AG10803 (cell line): ENCODE results near the gene CNTN1.

Experiments
- DNase-seq: peaks from one replicate; pipeline ENCODE4 v3.0.0; 2010; ENCODE audit warnings: low read depth
- H3K4me3 ChIP-seq: 2 replicates; pipeline ENCODE4 v1.5.1; 2011; ENCODE audit warnings: mild to moderate bottlenecking, low read length, control low read depth
- TF ChIP-seq, protein P1 (sequence below): conservative IDR thresholded peaks from 2 replicates; pipeline ENCODE4 v1.5.1; 2011; ENCODE audit warnings: mild to moderate bottlenecking, low read length, control low read depth, inconsistent platforms

The CNTN1 gene

DNA sequence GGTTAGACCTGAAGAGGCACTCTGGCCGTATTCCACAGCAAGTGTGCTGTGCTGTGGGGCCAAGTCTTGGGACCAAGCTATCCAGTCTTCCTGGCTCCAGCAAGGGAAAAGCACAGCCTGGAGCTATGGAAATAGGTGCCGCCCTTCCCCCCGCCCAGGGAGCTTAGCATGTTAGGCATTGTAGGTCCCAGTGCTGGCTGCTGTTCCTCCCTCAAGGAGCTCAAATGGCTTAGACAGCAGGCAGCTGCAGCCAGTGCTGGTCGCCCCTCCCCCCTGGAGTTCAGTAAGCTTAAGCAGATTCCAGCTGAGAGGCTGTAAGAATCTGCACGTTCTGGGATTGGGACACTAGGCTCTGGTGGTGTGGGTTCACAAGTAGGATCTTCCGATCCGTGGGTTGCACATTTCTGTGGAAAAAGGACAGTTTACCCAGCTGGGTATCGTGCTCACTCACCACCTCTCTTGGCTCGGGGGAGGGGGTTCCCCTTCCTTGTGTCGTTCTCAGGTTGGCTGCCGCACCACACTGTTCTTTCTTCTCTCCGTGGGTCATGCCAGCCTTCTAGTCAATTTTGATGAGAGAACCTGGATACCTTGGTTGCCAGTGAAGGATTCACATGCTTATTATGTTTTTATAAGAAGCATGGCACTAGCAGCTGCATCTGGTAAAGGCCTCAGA lies 127.3 kb downstream of the CNTN1 start:
- H3K4me3 ChIP-seq = no peak overlapping the region
- no peak for DNase-seq
- TF ChIP-seq, protein P1, sequence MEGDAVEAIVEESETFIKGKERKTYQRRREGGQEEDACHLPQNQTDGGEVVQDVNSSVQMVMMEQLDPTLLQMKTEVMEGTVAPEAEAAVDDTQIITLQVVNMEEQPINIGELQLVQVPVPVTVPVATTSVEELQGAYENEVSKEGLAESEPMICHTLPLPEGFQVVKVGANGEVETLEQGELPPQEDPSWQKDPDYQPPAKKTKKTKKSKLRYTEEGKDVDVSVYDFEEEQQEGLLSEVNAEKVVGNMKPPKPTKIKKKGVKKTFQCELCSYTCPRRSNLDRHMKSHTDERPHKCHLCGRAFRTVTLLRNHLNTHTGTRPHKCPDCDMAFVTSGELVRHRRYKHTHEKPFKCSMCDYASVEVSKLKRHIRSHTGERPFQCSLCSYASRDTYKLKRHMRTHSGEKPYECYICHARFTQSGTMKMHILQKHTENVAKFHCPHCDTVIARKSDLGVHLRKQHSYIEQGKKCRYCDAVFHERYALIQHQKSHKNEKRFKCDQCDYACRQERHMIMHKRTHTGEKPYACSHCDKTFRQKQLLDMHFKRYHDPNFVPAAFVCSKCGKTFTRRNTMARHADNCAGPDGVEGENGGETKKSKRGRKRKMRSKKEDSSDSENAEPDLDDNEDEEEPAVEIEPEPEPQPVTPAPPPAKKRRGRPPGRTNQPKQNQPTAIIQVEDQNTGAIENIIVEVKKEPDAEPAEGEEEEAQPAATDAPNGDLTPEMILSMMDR = no peak

DNA sequence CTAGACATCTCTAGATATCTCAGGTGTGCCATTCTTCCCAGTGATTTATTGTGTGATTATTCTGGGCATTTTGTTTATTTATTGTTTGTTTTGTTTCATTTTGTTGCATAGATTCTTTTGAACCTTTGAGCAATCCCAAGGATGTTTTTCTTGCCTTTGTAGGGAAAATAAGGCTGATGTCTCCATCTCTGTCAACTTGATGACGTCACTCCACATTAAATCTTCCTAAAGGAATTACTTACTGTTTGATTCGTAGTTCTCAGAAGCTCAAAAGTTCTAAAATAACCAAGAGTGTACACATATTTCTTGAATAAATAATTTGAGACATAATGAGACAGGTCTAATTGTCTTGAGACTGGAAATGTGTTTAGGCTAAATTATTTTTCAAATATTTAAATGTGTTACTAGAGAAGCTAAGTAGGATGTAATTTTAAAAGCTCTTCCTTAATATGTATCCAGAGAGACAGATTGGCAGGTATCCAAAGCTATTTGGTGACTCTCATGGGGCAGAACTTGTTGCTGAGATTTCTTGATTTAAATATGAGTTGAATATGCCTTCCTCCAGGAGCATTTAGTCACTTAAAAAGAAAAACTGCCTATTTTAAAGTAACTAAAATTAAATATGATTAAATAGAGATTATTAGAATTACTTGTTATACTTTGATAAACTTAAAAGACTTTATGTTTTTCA lies 128.7 kb downstream of the CNTN1 start:
- no peak for DNase-seq
- TF ChIP-seq, protein P1 = no peak
- no peak overlapping the region for H3K4me3 ChIP-seq

DNA sequence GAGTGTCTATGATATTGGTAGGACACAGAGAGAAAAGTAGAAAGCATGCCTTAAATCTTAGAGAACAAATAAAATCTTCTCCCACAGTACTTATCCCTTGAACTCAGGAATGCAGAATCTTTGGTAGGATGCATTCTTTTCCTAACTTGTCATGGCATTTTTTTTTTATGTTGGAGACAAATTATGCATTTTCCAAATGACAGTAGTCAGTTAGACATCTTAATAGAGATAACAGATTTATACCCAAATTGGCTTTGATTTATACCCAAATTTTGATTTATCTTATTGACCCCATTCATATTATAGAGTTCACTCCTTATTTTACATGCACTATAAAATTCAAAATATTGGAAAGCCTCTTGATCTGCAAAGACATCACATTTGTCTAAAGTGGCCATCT lies 132.9 kb downstream of the CNTN1 start:
- DNase-seq = no peak
- no peak overlapping the region for H3K4me3 ChIP-seq
- TF ChIP-seq, protein P1 = no peak

DNA sequence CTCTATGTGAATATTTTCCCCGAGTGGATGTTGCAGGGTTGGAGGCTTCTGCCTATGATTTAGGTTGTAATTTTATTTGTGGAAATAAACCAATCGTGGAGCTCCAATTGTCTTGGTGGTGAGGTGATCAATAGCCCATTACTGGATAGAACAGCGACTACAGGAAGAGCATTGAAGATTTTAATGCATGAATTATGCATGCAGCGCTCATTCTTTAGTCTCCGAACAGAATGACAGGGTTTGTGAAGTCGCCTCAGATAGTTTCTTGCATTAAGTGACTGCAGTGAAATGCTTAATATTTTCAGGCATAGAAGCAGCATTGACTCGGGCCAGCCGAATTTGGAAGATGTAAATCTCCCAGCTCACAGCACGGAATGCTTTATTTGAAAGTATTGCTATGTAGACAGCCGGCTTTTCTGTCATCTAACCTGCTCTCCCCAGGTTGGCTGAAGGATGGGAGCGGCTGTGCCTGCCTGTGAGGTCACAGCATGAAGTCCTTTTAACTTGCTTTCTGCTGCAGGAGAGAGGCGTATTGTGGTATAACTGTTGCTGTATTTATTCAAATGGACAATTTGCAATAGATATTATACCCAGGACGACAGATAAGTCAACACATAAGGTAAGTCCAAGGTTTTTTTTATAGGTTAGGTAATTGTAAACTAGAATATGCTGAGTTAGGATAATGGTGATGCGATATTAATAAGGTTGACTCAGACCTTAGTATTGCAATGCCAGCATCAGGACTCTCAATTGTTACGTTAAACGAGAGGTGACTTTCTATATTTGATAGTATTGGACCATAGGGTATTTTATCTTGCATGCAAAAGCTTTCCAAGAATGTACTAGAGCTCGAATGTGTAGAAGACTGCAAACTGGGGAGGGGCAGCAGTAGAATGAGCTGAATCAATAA lies 135.7 kb downstream of the CNTN1 start:
- no peak for DNase-seq
- no peak overlapping the region for H3K4me3 ChIP-seq
- TF ChIP-seq, protein P1 = no peak

DNA sequence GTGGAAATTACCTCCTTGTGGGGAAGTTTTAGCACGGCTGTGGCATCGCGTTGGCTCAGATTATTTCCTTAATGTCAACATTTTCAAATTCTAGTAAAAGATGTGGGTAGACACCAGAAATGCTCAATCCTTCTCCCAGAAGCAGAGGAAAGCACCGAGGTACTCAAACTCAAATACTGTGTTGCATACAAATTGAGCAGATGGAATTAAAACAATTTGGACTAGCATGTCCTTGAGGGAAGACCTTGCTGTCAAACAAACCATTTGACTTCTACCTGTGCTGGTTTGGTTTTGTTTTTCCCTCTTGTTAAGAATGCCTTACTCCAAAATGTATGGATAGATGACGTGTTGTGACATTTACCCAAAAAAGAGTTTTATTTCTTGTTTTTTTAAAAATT lies 136.4 kb downstream of the CNTN1 start:
- DNase-seq = no peak
- H3K4me3 ChIP-seq = no peak overlapping the region
- TF ChIP-seq, protein P1 = no peak

DNA sequence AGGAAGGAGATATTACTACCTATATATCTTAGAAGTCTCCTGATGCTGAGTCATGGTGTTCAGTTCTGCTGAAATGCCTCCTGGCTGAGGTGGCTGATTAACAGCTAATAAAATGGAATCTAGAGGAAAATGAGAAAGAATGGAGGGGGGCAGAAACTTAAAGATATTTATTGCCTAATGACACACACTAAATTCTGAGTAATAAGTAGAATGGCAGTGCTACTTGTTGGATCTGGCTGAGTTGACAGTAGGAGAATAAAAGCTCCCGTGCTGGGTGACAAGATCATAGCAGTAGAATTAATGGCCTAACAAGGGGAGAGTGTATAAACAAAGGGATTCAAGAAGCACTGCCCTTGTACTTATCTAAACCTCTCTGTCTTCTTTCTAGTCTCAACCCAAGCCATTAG lies 137.5 kb downstream of the CNTN1 start:
- TF ChIP-seq, protein P1 = no peak
- no peak for DNase-seq

More for the DNA sequence above, 137.5 kb downstream of the CNTN1 start:
- H3K4me3 ChIP-seq = no peak overlapping the region
